Activated T-cell treated with anti-CD3 and anti-CD28 coated beads for 48 hours (primary cell): ENCODE measurements around the gene XPO5.
"Not testable (repeated sequence)": the region's sequence is repeated elsewhere in the genome, so short reads cannot be mapped to it uniquely, and the experiment has no call there.

Experiments used
- DNase-seq: peaks from one replicate; pipeline ENCODE4 v3.0.0-alpha.2; 2020; ENCODE audit warnings: low read depth

XPO5 gene

DNA sequence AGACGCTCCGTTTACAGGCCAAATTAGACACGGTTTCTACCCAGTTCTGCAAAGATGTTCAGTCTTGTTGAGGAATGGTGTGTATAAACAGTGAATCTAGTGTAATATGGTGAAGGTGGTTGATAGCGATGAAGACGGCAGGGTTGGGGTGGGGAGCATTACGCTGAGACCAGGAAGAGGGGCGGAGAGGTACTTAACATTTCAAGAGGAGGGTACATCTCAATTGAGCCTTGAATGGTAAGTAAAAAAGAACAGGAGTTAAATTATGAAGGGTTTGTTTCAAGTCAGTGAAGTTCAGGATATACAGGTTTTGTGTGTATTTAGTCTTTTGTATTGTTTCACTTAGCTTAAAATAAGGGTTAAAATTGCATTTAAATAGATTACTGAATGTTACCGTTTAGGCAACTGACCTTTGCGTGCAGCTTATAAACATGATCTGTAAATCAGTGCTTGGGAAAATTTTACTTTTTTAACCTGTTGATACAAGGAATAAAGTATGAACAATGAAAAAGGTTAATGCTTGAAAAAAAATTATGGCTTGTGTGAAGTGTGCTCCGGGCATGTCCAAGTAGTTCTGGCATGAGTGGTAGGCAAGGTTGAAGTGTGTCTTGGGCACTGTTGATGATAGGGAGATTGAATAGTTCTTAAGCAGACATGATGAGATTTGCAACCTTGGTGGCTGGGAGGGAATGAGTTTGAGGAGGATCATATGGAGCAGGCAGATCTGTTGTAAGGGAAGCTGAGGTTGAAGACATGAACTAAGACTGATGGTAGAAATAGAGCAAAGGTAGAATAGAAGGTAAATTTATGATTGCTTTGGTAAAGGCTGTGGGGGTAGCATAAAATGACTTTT is 58.1 kb downstream of the XPO5 start:
- DNase-seq = no peak

DNA sequence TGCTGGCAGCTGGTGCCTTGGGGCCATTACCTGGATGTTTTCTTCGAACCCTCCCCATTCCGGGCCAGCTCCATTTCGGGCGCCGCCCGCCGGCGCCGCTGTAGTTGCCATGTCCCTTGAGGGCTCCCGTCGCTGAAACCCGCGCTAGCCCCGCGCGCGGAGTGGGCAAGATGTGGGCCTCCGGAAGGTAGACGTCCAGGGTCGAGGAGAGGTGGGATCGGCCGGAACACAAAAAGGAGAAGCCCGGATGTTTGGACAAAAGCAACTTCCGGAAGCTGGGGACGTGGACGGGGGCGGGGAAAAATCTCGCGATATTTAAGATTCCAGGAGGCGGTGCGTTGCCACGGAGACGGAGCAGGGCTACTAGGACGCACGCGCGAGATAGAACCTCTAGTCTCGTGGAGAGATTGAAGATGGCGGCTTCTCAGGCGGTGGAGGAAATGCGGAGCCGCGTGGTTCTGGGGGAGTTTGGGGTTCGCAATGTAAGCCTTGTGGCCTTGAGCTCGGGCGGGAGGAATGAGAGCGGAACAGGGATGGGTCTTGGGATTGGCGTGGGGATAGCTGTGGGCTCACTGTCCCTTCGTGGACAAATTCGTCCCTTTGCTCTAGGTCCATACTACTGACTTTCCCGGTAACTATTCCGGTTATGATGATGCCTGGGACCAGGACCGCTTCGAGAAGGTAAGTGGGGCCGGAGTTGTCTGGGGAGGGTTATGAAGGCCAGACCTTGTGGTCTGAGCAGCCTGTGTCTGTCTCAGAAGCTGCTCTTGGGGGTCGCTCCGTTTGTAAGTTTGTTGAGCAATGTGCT is 58.9 kb downstream of the XPO5 start, which contains the start of the genes POLR1C and YIPF3:
POLR1C (plus strand) TSS at position 393 of the 808 bp plus-strand sequence; CDS start at position 414, 21 bp downstream.
YIPF3 (minus strand) TSS at position 230 of the 808 bp plus-strand sequence; CDS start at position 111, 119 bp downstream.
- peak; percentile 93 for DNase-seq

DNA sequence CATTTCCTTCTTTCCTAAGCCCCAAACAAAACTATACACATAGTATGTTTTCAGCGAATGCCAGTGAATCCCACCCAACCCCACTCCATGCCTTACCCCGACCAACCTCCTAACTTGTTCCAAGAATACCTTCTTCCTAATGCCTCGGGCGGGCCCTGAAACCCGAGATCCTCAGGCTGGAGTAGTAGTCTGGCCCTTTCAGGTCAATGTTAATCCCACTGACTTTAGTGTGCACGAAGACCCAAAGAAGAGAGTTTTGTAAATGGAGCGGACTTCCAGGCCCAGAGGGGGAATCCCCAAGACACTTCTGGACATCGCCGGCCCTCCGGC is 59.5 kb downstream of the XPO5 start:
- DNase-seq = no peak

DNA sequence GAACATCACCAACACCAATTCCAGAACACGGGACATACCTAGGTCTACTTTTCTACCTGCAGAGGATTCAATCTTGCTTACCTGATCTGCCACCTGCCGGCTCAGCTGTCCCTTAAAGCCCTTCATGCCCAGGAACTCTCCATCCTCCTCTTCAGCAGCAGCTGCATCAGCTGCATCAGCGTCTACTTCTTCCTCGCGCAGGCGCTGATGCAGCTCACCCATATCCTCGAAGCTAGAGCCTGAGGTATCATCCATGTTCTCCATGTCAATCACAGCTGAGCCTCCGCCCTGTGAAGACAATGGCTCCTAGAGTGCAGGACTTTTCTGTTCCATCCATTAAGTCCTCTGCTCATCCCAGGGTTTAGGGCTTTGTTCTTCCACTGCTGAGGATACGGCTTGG is 60.0 kb downstream of the XPO5 start:
- no peak for DNase-seq

DNA sequence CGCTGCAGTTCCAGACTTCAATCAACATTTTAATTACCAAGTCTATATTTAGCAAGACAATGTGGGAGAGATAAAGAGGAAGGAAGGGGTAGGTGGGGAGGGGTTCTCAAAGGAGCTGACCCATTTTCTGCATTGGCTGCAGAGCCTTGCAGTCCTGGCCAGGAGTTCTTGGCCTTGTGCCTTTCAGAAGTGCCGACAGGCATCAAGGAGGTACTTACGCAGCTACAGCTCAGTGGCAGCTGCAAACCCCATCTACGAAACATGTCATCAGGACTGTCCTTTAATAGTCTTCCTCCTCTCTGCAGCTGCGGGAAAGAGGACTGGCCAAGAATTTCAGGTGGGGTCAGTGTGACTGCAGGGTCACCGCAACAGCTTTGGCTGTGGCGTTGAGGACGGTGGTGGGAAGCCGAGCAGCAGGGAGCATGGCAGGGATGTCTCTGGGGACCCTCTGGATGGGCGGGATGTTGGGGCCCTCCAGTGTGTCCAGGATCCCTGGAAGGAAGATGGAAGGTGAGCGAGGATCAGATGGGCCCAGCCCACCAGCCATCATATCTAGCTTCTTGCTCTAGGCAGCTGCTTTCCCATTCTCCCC is 63.9 kb downstream of the XPO5 start:
- DNase-seq = no peak

DNA sequence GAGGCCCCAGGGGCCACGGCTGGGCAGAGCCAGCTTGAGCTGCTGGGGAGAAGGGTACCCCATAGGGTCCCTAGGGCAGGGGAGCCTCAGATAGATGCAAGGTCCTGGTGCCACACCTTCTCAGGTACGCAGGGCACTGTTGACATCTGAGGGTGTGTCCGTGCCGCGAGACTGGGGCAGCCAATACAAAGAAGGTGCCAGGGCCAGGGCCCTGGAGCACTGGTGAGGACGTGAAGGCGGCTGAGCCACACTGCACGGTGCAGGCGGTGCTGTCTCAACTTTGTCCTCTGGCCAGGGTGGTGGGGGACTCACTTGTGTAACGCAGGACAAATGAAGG is 65.0 kb downstream of the XPO5 start:
- DNase-seq = no peak

DNA sequence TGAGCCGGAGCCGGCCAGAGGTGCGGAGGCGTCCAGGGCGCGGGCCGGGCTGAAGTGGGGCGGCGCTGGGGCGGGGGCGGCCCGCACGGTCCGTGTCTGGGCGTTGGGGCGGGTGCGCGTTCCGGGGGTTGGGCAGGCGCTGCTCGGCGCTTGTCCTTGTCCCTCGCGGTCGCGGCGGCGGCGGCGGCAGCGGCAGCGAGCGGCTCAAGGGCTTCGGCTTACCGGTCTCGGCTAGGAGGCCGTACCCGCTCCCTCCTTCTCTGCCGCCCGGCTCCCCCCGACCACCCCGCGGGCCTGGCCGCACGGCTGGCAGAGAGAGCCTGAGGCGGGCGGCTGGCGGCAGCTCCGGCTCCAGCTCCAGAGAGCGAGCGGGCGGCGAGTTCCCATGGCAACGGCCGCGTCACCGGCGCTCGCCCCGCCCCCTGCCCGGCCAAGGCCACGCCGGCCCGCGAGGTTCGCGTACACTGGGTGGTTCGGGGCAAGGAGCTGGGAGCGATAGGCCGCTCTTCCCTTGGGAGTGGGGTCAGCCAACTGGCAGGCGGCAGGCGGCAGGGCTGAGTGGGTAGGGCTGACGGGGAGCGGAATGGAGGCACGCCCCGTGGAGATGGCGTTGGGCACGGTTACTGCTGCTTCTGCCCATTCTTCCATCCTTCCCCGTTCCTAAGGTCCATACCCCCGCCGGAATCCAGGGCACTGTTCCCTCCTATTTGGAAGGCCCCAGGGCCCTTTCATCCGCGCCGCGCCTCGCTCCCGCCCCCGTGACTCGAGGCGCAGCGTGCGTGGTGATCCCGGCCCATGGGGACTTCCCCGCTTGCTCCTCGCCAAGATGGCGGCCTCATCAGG is 65.6 kb downstream of the XPO5 start, which contains the start of gene LRRC73:
LRRC73 (minus strand) TSS at position 363 of the 843 bp plus-strand sequence. CDS start 561 bp downstream, outside the sequence.
- DNase-seq = peak; percentile 77

DNA sequence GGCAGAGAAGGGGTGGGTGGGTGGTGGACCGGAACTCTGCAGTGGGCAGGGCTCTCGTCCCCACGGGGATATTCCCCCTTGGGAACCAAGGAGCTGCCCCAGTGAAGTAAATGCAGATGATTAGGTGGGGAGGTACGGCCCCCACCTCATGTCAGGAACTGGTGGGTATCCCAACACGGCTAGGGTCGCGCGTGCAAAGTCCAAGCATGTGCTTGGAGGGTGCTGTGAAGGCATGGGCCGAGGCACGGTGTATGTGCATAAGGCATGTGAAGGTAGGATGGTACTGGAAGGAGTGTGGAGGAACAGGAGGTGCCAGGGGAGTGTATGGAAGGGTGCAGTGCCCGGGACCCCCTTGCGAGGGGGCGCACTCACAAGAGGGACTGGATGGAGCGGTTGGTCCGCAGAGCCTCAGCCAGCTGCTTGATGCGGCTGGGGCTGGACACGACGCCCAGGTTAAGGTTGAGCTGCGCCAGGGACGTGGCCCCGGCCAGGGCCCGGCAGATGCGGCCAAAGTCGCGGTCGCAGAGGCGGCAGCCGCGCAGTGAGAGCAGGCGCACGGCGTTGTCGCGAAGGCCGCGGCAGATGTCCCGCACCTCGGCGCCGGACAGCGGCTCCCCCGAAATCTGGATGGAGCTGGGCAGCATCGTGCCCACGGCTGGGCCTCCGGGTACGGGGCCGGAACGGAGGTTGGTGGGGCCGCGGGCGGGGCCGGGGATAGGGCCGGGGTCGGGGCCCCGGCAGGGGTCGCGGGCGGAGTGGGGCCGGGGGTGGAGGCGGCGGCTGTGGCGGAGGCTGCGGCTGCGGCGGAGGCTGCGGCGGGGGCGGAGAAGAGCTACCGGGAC is 66.5 kb downstream of the XPO5 start:
- DNase-seq = no peak

DNA sequence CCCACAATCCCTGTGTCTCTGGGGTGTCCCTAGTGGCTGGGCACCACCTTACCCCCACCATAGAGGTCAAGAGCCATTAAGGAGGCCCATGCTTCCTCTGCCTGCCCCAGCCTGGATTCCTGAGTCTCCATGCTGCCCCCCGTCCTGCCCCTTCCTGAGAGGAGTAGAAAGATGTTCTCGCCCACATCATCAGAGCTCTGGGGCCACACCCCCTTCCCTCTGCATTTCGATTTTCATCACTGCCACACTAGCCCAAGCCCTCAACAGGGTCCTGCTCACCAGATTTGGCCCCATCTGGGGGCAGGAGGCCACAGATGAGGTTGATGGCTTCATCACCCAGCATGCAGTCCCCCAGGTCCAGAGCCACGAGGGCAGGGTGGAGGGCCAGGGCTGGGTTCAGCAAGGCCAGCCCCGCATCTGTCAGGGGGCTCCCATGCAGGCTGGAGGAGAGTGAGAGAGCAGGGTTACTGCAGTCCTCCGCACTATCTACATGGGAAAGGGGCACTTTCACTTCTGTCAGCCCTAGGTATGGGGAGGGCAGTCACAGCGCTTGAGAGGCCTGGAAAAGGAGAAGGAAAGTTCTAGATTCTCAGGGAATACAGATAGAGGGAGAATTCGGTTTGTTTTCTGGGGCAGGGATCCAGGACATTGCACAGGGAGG is 67.2 kb downstream of the XPO5 start:
- DNase-seq = no peak

DNA sequence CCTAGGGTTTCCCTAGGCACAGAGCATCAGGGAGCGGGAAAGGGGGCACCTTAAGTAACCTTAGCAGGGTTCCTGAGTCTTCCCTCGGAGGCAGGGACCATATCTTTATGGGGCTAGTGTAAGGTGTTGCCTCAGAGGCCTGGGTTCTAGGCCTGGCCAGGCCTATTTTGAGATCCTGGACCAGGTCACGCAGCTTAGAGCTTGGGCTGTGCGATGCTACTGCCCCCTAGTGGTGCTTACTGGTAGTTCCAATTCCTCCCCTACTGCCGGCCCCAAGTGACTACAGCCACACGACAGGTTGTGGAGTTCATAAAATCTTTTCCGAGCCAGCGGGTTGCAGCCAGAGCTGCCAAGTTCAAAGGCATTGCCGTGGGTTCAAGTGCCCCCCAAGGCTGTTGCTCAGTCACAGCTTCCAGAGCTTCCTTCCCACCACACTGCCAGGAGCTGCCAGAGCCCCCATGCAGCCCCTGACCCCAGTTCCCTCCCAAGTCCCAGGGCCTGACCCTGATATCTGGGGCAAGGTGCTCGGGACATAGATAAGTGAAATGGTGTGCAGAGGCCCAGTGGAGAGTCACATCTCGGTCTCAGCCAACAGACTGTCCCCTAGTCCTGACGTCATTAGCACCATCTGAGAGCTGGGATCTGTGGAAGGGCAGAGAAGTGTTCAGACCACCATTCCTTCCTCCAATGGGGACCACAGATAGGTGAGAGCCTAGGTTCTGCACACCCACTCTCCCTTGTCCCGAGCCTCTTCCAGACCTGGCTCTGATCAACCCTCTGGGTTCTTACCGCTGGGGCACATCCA is 69.0 kb downstream of the XPO5 start:
- peak; percentile 71 for DNase-seq

DNA sequence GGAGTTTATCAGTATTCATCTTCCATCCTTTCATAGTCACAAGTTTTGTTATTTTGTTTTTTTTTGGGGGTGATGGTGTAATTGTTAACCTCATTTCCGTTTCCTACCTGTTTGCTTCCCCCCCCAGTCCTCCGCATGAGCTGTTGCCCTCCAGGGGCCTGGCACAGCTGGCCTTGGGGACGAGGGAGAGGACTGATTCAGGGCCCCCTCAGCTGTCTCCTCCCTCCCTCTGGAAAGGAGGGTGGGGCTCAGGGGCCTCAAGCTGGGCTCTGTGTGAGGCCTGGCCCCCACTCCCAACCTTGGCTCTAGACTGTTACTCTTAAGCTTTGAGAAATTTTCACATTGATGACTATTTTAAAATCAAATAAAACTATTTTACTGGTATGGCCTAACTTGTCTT is 69.7 kb downstream of the XPO5 start:
- no peak for DNase-seq

DNA sequence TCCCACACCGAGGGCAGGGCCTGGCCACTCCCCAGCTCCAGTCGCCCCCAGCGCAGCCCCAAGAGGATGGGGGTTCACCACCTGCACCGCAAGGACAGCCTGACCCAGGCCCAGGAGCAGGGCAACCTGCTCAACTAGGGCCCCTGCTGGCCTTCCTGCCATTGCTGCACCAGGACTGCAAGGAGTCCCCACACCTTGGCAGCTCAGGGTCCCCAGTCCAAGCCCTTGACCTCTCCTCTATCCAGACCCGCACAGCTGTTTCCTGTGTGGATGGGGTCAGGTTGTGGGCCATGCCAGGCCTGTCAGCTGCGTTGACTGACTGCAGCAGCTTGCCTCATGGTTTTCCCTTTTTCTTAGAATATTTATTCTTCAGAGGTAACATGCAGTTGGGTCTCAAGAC is 70.1 kb downstream of the XPO5 start:
- no peak for DNase-seq

DNA sequence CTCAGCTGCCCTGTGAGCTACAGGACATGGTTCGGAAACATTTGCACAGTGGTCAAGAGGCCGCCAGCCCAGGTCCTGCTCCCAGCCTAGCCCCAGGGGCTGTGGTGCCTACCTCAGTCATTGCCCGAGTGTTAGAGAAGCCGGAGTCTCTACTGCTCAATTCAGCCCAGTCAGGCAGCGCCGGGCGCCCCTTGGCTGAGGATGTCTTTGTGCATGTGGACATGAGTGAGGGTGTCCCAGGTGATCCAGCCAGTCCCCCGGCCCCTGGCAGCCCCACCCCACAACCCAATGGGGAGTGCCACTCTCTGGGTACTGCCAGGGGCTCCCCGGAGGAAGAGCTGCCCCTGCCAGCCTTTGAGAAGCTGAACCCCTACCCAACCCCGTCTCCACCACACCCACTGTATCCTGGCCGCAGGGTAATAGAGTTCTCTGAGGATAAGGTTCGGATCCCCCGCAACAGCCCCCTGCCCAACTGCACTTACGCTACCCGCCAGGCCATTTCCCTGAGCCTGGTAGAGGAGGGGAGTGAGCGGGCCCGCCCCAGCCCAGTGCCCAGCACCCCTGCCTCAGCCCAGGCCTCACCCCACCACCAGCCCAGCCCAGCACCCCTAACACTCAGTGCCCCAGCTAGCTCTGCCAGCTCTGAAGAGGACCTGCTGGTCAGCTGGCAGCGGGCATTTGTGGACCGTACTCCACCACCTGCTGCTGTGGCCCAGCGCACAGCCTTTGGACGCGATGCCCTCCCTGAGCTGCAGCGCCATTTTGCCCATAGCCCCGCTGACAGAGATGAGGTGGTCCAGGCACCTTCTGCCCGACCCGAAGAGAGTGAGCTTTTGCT is 70.9 kb downstream of the XPO5 start:
- no peak for DNase-seq

DNA sequence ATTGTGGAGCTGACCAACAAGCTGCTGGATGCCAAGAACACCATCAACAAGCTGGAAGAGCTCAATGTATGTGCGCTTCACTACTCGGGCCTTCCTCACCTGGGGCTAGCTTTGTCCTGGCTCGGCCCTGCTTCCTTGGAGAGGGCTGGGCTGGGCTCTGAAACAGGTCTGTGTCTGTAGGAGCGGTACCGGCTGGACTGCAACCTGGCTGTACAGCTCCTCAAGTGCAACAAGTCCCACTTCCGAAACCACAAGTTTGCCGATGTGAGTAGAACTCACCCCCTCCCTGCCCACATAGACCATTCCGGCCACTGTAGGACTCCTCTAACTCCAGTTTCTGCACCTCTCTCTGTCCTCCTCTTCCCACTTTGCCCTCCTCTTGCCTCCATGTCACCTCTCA is 72.4 kb downstream of the XPO5 start:
- DNase-seq = no peak

DNA sequence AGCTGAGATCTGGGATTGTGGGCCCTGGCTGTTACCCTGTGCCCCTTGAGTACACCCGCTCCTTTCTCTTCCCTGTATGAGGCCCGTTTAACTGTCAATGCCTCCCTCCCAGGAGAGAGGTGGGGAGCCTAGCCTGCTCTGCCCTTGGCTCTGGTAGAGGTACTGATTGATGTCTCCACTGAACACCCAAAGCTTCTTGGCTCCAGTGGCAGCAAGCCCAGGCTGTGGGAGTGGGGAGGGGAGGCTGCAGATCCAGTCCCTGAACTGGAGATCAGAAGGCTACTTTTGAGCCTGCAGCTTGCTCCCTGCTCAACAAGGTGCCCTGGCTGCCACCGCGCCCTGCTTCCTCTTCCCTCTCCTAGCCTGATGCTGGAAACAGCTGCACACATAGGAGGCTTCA is 73.2 kb downstream of the XPO5 start:
- DNase-seq = no peak

DNA sequence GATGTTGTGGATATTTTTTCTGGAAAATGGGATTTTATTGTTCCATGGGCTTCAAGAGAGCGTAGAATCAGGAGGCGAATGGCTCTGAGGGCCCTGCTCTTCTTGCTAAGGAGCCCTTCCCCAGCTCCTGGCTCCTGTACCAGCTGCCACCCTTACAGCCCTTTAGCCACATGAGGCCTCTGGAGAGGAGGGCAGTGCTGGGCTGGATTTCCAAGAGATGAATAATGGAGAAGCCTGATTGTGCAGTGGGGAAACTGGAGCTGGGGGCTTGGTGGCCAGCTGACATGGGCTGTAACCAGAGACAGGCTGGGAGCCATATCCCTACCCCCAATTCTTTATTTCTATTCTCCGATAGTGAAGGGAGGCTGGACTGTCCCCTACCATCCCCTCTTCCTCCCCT is 74.9 kb downstream of the XPO5 start:
- no peak for DNase-seq

DNA sequence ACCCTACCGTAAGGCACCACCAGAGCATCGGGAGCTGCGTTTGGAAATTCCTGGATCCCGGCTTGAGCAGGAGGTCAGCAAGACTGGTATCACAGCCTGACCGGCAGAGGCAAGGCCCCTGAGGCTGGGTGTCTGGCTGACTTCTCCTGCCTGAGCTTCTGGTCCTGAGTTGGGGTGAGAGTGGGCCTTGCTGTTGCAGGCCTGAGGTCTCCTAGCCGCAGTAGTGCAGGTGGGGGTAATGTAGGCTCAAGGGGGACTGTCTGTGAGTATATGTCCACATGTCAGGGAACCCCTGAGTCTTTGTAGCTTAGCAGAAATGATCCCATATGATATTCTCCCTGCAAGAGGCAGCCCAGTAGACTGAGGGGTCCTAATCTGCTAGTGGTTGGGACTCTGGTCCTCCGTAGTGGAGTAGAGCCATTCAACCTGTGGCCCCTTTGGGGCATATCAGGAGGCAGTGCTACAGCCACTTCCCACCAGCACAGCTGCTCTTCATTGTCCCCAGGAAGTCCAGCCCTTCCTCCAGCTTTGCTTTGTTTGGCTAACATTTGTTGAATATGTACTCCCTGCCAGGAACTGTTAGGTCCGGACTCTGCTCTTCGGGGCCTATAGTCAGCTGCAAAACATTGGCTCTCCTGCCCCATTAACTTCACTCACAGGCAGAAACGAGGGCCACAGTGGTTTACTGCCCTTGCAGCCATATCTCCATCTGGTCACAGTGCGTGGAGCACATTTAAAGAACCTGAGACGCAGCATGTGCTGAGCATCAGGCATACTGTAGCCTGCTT is 76.6 kb downstream of the XPO5 start:
- DNase-seq = no peak

DNA sequence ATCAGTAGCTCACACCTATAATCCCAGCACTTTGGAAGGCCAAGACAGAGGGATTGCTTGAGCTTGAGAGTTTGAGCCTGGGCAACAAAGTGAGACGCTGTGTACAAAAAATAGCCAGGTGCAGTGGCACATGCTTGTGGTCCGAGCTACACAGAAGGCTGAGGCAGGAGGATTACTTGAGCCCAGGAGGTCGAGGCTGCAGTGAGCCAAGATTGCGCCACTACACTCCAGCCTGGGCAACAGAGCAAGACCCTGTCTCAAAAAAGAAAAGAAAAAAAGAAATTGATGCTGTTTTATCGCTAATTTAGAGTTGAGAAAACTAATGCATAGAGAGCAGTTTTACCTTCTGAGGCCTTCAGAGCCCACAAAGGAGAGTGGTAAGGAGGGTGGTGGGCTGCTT is 77.5 kb downstream of the XPO5 start:
- DNase-seq = not testable (repeated sequence)
